ENCODE data around the gene FNDC1. TPM values are rescaled to one million over a fixed set of nuclear protein-coding genes. Genes with fewer than 3 reads are reported as not detected.

The FNDC1 gene
- total and polyA plus RNA-seq, 2 donors (not counting 1 experiment from before 2014, with no cell fraction given) = not detected

DNA sequence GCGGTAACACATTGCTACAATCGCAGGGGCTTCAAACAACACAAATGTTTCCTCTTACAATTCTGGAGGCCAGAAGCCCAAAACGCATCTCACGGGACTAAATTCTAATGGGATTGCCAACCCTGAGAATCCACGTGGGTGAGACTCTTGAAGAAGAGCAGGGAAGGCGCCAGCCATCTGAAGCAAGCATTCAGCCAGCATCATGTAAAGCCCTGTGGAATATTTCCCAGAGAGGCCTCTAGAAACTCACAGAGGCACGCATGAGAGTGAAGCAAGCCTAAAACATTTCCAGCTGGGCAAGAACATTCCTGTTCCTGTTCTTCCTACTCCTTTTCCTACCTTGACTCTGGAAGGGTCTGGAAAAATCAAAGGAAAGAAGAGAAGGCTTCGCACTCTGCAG is 19.6 kb upstream of the FNDC1 start:
- H3K9ac ChIP-seq (ENCODE audit: low read length) = no peak overlapping the region
- Mint-ChIP-seq H3K27ac (no peak overlapping the region), H3K9me3 (ENCODE audit: insufficient read depth) (no peaks in the 10 kb centered on the region), H3K4me1 (peaks cover 3% of the 10 kb centered on the region), H3K27me3 (peaks cover 5% of the 10 kb centered on the region), H3K4me3 (no peak overlapping the region)
- H4K20me1 ChIP-seq (ENCODE audit: control insufficient read depth, insufficient read depth, low read length, poor library complexity, severe bottlenecking) = no peaks in the 10 kb centered on the region
- H3K4me2 ChIP-seq (replicated peaks; ENCODE audit: low read depth, low read length, poor library complexity, severe bottlenecking) = no peak overlapping the region
- peaks cover 3 to 4% of the 10 kb centered on the region in 2 donors for H3K4me1 ChIP-seq (ENCODE audit: control insufficient read depth in 2 of 2, insufficient read depth in 2 of 2, low read length in 2 of 2)
- TF ChIP-seq, protein P1, sequence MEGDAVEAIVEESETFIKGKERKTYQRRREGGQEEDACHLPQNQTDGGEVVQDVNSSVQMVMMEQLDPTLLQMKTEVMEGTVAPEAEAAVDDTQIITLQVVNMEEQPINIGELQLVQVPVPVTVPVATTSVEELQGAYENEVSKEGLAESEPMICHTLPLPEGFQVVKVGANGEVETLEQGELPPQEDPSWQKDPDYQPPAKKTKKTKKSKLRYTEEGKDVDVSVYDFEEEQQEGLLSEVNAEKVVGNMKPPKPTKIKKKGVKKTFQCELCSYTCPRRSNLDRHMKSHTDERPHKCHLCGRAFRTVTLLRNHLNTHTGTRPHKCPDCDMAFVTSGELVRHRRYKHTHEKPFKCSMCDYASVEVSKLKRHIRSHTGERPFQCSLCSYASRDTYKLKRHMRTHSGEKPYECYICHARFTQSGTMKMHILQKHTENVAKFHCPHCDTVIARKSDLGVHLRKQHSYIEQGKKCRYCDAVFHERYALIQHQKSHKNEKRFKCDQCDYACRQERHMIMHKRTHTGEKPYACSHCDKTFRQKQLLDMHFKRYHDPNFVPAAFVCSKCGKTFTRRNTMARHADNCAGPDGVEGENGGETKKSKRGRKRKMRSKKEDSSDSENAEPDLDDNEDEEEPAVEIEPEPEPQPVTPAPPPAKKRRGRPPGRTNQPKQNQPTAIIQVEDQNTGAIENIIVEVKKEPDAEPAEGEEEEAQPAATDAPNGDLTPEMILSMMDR (IDR thresholded peaks at IDR 0.05) = no peak
- no peak for TF ChIP-seq EZH2 (IDR thresholded peaks at IDR 0.05; ENCODE audit: borderline replicate concordance, insufficient read depth, low read depth, low read length, poor library complexity, severe bottlenecking)
- POLR2A ChIA-PET = no interaction called here
- intact Hi-C loops (cut with micrococcal nuclease) = loop anchor here (10.0 kb wide), 1 partner anchor 935 kb away; no protein-coding TSS in a partner anchor
- H3K27me3 ChIP-seq (replicated peaks in 1 of 4; ENCODE audit: control extremely low read depth in 1 of 4, control insufficient read depth in 3 of 4, insufficient read depth in 4 of 4, low read length in 3 of 4) = no peaks in the 10 kb centered on the region
- no peaks in the 10 kb centered on the region for H3K36me3 ChIP-seq (replicated peaks in 1 of 2; ENCODE audit: control extremely low read depth in 1 of 2, control insufficient read depth in 1 of 2, extremely low read depth in 1 of 2, insufficient read depth in 2 of 2, low read length in 1 of 2)
- H3K27ac ChIP-seq (ENCODE audit: low read length in 2 of 2) = no peak overlapping the region
- DNase-seq = no peak
- no peak for ATAC-seq (ENCODE audit: low read depth)
- CTCF ChIA-PET = interaction anchor here (0.8 to 4.6 kb wide), 11 partner anchors 12 to 152 kb away, joined by 3 to 39 read pairs (median 3); partner anchors contain the start of gene RSPH3
- H3K9me3 ChIP-seq (ENCODE audit: control extremely low read depth in 1 of 3, control insufficient read depth in 2 of 3, insufficient read depth in 1 of 3, low read length in 2 of 3) = no peaks in the 10 kb centered on the region
- no peaks in the 10 kb centered on the region for H3K79me2 ChIP-seq (ENCODE audit: control insufficient read depth, insufficient read depth, low read length)
- 94% methylated on average over 7 of the region's 8 CpGs for WGBS (ENCODE audit: insufficient coverage)
- no peak overlapping the region for H3K4me3 ChIP-seq (ENCODE audit: control extremely low read depth in 1 of 5, extremely low read depth in 1 of 5, insufficient read depth in 1 of 5, low read depth in 2 of 5, low read length in 4 of 5)
- H2AFZ ChIP-seq (ENCODE audit: insufficient read depth, low read depth, low read length, poor library complexity, severe bottlenecking) = no peak overlapping the region

DNA sequence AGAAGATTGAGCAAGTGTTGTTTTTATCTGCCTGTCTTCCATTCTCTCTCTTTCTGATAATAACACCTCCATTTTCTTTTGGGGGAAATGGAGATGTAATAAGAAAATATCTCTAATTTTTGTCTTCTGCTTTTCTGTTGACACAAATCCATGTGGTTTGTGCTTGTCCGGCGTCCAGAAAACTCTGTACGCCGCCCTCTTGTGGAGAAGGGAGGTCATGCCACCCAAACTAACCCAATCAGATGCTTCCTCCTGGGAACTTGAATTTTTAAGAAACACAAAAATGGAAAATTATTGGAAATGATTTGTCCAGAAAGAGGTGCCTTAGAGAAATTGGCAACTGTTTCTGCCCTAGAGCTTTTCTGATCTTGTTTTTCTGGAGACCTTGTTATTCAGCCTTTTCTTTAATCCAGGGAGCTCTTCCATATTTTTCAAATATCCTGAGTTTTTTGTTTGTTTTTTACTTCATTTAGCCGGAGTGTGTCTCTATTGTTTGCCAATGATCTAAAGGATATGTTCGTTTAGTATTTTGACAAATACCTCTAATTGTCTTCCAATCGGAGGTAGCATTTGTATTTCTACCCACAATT is 17.8 kb upstream of the FNDC1 start:
- Histone ChIP-seq H3K79me2 (ENCODE audit: control insufficient read depth, insufficient read depth, low read length) (no peaks in the 10 kb centered on the region), H4K20me1 (ENCODE audit: control insufficient read depth, insufficient read depth, low read length, poor library complexity, severe bottlenecking) (no peaks in the 10 kb centered on the region), H2AFZ (ENCODE audit: insufficient read depth, low read depth, low read length, poor library complexity, severe bottlenecking) (no peak overlapping the region), H3K27me3 (replicated peaks in 1 of 4; ENCODE audit: control extremely low read depth in 1 of 4, control insufficient read depth in 3 of 4, insufficient read depth in 4 of 4, low read length in 3 of 4) (no peaks in the 10 kb centered on the region), H3K27ac (ENCODE audit: low read length in 2 of 2) (no peak overlapping the region), H3K4me1 (ENCODE audit: control insufficient read depth in 2 of 2, insufficient read depth in 2 of 2, low read length in 2 of 2) (peaks cover 3 to 4% of the 10 kb centered on the region in 2 donors), H3K4me3 (ENCODE audit: control extremely low read depth in 1 of 5, extremely low read depth in 1 of 5, insufficient read depth in 1 of 5, low read depth in 2 of 5, low read length in 4 of 5) (no peak overlapping the region), H3K4me2 (replicated peaks; ENCODE audit: low read depth, low read length, poor library complexity, severe bottlenecking) (peak overlapping the region; percentile 17), H3K9ac (ENCODE audit: low read length) (no peak overlapping the region), H3K9me3 (ENCODE audit: control extremely low read depth in 1 of 3, control insufficient read depth in 2 of 3, insufficient read depth in 1 of 3, low read length in 2 of 3) (peaks cover 0 to 12% (median 5%) of the 10 kb centered on the region in 3 donors), H3K36me3 (replicated peaks in 1 of 2; ENCODE audit: control extremely low read depth in 1 of 2, control insufficient read depth in 1 of 2, extremely low read depth in 1 of 2, insufficient read depth in 2 of 2, low read length in 1 of 2) (no peaks in the 10 kb centered on the region)
- intact Hi-C loops (cut with micrococcal nuclease) = loop anchor here (1.0 to 10.0 kb wide), 2 partner anchors 143 to 937 kb away; no protein-coding TSS in a partner anchor
- DNase-seq (peak; percentile 74), ATAC-seq (ENCODE audit: low read depth) (peak; percentile 79)
- POLR2A ChIA-PET = no interaction called here
- WGBS (ENCODE audit: insufficient coverage) = no CpG with 5 or more reads among the region's 7 CpGs
- TF ChIP-seq, protein P1 (IDR thresholded peaks at IDR 0.05) = peak; percentile 94
- TF ChIP-seq EZH2 (IDR thresholded peaks at IDR 0.05; ENCODE audit: borderline replicate concordance, insufficient read depth, low read depth, low read length, poor library complexity, severe bottlenecking) = no peak
- Mint-ChIP-seq H3K4me1 (peaks cover 3% of the 10 kb centered on the region), H3K27me3 (peaks cover 3% of the 10 kb centered on the region), H3K9me3 (ENCODE audit: insufficient read depth) (no peaks in the 10 kb centered on the region), H3K4me3 (no peak overlapping the region), H3K27ac (no peak overlapping the region)
- CTCF ChIA-PET = interaction anchor here (0.8 to 4.6 kb wide), 8 partner anchors 11 to 151 kb away, joined by 3 to 39 read pairs (median 4); partner anchors contain the start of gene RSPH3

Data from B cell (primary cell).